Measurements from ENCODE around the gene CACNG4. TPM values are rescaled to one million over a fixed set of nuclear protein-coding genes. Genes with fewer than 3 reads are reported as not detected.

Gene CACNG4
- total and polyA plus RNA-seq, 4 donors = 2.3 to 9.4 (median 4.1) TPM

DNA sequence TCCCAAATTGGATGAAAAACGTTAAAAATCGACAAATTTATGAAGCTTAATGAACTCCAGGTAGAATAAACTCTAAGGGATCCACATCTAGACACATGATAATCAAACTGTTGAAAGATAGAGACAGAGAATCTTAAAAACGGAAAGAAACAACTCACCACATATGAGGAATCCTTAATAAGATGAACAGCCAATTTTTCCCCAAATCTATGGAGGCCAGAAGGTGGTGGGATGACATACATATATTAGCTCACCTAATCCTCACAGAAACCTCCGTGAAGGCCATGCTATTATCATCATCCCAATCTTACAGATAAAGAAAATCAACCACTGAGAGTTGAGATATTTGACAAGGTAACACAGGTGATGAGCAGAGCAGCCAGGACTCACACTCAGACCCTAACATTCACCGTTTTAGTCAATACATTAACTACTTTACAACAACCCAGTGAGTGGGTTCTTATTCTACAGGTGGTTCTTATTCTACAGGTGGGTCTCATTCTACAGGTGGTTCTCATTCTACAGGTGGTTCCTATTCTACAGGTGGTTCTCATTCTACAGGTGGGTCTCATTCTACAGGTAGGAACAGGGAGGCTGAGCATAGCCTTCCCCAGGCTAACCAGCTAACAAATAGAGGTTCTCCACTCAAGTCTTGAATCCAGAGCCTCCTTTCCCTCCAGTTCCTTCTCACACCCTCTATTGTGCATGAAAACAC, 84.7 kb downstream of the CACNG4 start:
- WGBS, 2 donors = 82 to 84% methylated on average over 5 of the region's 5 CpGs
- no peak for DNase-seq
- Histone ChIP-seq H3K27me3 (ENCODE audit: control insufficient read depth in 3 of 3, insufficient read depth in 3 of 3, low read length in 2 of 3) (no peaks in the 10 kb centered on the region), H3K27ac (ENCODE audit: low read depth in 1 of 2, low read length in 1 of 2) (no peak overlapping the region), H3K4me1 (ENCODE audit: control insufficient read depth in 5 of 5, insufficient read depth in 5 of 5, low read length in 5 of 5) (peaks cover 0 to 4% (median 0%) of the 10 kb centered on the region in 5 donors), H3K9me3 (ENCODE audit: control insufficient read depth in 4 of 4, insufficient read depth in 3 of 4, low read length in 3 of 4) (peaks cover 0 to 22% (median 10%) of the 10 kb centered on the region in 4 donors), H3K36me3 (ENCODE audit: control insufficient read depth in 4 of 4, insufficient read depth in 4 of 4, low read length in 4 of 4) (no peaks in the 10 kb centered on the region), H3K9ac (ENCODE audit: insufficient read depth in 1 of 2, low read length in 2 of 2) (no peak overlapping the region), H3K4me3 (no peak overlapping the region)
- TF ChIP-seq, protein P1, sequence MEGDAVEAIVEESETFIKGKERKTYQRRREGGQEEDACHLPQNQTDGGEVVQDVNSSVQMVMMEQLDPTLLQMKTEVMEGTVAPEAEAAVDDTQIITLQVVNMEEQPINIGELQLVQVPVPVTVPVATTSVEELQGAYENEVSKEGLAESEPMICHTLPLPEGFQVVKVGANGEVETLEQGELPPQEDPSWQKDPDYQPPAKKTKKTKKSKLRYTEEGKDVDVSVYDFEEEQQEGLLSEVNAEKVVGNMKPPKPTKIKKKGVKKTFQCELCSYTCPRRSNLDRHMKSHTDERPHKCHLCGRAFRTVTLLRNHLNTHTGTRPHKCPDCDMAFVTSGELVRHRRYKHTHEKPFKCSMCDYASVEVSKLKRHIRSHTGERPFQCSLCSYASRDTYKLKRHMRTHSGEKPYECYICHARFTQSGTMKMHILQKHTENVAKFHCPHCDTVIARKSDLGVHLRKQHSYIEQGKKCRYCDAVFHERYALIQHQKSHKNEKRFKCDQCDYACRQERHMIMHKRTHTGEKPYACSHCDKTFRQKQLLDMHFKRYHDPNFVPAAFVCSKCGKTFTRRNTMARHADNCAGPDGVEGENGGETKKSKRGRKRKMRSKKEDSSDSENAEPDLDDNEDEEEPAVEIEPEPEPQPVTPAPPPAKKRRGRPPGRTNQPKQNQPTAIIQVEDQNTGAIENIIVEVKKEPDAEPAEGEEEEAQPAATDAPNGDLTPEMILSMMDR (IDR thresholded peaks at IDR 0.05; ENCODE audit: control extremely low read depth, extremely low read depth) = no peak
- no peak for ATAC-seq (ENCODE audit: insufficient read depth, low FRiP score)

DNA sequence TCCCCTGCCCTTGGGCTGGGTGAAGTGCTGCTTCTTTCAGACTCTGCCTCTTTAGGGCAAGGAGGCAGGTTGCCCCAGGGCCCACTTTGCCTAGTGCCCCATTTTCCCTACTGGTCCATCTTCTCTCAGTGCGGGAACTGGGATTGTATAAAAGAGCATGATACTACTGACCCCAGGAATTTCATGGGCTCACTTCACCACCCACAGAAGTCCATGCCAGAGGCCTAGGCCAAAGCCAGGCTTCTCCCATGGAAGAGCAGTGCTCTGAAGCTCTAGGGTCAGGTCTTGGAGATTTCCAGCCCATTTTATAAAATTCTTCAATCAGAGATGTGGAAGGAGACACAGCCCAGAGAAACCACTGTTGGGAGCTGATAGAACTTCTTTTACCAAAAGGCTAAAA, 85.6 kb downstream of the CACNG4 start:
- Histone ChIP-seq H3K9ac (ENCODE audit: insufficient read depth in 1 of 2, low read length in 2 of 2) (no peak overlapping the region), H3K9me3 (ENCODE audit: control insufficient read depth in 4 of 4, insufficient read depth in 3 of 4, low read length in 3 of 4) (peaks cover 0 to 22% (median 13%) of the 10 kb centered on the region in 4 donors), H3K4me3 (no peak overlapping the region), H3K27ac (ENCODE audit: low read depth in 1 of 2, low read length in 1 of 2) (no peak overlapping the region), H3K36me3 (ENCODE audit: control insufficient read depth in 4 of 4, insufficient read depth in 4 of 4, low read length in 4 of 4) (no peaks in the 10 kb centered on the region), H3K27me3 (ENCODE audit: control insufficient read depth in 3 of 3, insufficient read depth in 3 of 3, low read length in 2 of 3) (no peaks in the 10 kb centered on the region), H3K4me1 (ENCODE audit: control insufficient read depth in 5 of 5, insufficient read depth in 5 of 5, low read length in 5 of 5) (peaks cover 0 to 4% (median 0%) of the 10 kb centered on the region in 5 donors)
- TF ChIP-seq, protein P1 (IDR thresholded peaks at IDR 0.05; ENCODE audit: control extremely low read depth, extremely low read depth) = no peak
- ATAC-seq (ENCODE audit: insufficient read depth, low FRiP score) (no peak), DNase-seq (no peak)
- WGBS, 2 donors = 95 to 96% methylated on average over 1 of the region's 1 CpG

DNA sequence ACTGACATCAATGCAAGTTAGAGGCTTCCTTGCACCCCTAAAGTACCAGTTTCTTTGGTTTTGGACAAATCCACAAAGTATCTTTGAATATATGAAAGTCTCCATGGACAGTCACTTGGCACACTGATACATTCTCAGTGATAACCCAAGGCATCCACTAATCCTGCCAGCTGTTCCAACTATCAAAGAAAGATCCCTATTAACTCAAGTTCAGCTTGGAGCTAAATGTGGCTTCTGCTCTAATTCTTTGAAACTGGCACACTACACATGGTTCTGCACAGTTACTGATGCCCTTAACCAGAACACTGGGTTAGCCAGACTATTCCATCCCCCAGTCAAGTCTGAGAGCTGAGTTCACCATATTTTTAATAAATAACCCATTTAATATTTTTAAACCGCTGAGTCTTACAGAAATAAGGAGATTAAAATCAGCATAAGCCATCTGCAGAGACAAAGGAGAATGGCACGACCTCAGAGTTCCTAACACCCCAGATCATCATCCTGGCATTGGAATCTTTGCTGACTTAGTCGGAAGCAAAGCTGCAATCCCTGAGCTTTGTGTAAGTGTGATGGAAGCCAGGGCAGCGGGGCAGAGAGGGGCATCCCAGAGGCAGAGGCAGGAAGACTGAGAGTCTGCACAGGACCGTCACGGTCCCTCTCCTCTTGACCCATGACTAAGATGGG, 86.1 kb downstream of the CACNG4 start:
- H3K9me3 ChIP-seq (ENCODE audit: control insufficient read depth in 4 of 4, insufficient read depth in 3 of 4, low read length in 3 of 4) = peaks cover 0 to 22% (median 13%) of the 10 kb centered on the region in 4 donors
- no peak for DNase-seq
- WGBS, 2 donors = 83 to 89% methylated on average over 6 of the region's 6 CpGs
- no peaks in the 10 kb centered on the region for H3K27me3 ChIP-seq (ENCODE audit: control insufficient read depth in 3 of 3, insufficient read depth in 3 of 3, low read length in 2 of 3)
- H3K9ac ChIP-seq (ENCODE audit: insufficient read depth in 1 of 2, low read length in 2 of 2) = no peak overlapping the region
- H3K36me3 ChIP-seq (ENCODE audit: control insufficient read depth in 4 of 4, insufficient read depth in 4 of 4, low read length in 4 of 4) = no peaks in the 10 kb centered on the region
- H3K4me1 ChIP-seq (ENCODE audit: control insufficient read depth in 5 of 5, insufficient read depth in 5 of 5, low read length in 5 of 5) = peaks cover 0 to 4% (median 0%) of the 10 kb centered on the region in 5 donors
- TF ChIP-seq, protein P1 (IDR thresholded peaks at IDR 0.05; ENCODE audit: control extremely low read depth, extremely low read depth) = no peak
- no peak overlapping the region for H3K4me3 ChIP-seq
- no peak overlapping the region for H3K27ac ChIP-seq (ENCODE audit: low read depth in 1 of 2, low read length in 1 of 2)
- no peak for ATAC-seq (ENCODE audit: insufficient read depth, low FRiP score)

Data from lung (tissue), 12 donors.